T-helper 1 cell treated with Interleukin-12 subunit alpha and Interleukin-12 subunit beta and Interleukin-4 antibody, amounts not matched to agents 30 ng/mL and 1 ng/mL, for 36 hours (primary cell): ENCODE measurements around the gene ZFYVE27. TPM values are rescaled to one million over a fixed set of nuclear protein-coding genes. Genes with fewer than 3 reads are reported as not detected.

Experiments used
- intact Hi-C: fragments of 100-400 bp; cut with micrococcal nuclease; formaldehyde crosslinking; loops from one replicate; pipeline ENCODE4 v1.15.1; 2024
- total RNA-seq: library from RNA; stranded (reverse); gene quantifications from 2 replicates; pipeline ENCODE4 v1.2.3, GENCODE V29; 2022

ZFYVE27 gene
- total RNA-seq, 1 donor from 2014 or later: 33.1 TPM

GRCh38 chr10:97743169-97743943 is 6.4 kb downstream of the ZFYVE27 start:
- intact Hi-C loops: no loop called here

DNA sequence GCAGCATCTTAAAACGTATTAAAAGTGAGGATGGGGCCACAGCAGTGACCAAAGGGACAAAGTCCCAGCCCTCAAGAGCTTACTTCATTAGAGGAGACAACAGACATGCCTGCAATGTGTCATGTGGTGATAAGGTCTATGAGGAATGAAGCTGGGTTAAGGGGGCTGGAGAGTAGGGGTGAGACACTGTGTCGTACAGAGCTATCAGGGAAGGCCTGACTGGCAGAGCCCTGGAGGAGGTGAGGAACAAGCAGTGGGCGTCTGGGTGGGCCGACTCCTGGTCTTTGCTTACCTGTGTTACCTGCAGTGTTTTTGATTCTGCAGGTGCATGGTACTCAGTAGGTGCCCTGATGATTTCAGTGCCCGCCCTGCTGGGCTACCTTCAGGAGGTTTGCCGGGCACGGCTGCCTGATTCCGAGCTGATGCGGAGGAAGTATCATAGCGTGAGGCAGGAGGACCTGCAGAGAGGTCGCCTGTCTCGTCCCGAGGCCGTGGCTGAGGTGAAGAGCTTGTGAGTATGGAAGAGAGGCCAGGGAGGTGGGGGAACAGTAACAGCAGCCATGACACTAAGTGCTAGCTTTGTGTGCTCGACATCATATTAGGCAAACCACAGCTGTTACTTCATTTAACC is 7.6 kb downstream of the ZFYVE27 start:
- intact Hi-C loops: no loop called here

GRCh38 chr10:97747573-97747972 is 10.6 kb downstream of the ZFYVE27 start:
- intact Hi-C loops: no loop called here

DNA sequence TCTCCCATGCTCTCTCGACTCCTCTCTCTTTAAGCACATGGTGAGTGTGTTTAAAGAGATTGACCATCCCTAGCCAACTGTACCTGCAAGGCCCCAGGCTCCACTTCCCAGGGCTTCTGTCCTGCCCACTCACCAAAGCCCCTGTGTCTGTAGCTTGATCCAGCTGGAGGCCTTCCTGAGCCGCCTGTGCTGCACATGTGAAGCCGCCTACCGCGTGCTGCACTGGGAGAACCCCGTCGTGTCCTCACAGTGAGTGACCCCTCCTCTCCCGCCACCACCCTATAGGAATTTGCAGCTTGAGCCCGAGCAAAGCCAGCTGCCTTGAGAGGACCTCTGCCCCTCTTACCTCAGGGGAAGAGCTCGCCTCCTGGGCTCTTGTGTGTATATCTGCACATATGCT is 11.2 kb downstream of the ZFYVE27 start:
- intact Hi-C loops: no loop called here

GRCh38 chr10:97752956-97753355 is 16.0 kb downstream of the ZFYVE27 start:
- intact Hi-C loops: no loop called here

DNA sequence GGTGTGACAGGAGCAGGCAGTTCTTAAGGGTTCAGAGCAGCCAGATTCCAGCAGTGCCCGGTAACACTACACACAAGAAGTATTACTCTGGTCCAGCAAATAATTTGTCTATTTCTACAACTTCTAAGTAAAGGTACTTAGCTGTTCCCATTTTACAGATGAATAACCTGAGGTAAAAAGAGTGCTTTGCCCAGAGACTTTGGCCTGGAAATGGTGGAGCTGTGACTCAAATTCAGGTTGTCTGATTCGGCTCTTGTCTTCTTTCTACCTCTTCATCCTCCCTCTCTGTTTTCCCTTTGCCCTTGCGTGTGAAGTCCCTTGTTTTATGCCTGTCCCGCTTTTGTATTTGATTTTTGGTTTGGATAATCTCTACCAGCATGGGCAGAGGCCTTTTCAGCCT is 17.8 kb downstream of the ZFYVE27 start:
- intact Hi-C loops: loop anchor here (5.0 kb wide), 1 partner anchor 273 kb away; no protein-coding TSS in a partner anchor

DNA sequence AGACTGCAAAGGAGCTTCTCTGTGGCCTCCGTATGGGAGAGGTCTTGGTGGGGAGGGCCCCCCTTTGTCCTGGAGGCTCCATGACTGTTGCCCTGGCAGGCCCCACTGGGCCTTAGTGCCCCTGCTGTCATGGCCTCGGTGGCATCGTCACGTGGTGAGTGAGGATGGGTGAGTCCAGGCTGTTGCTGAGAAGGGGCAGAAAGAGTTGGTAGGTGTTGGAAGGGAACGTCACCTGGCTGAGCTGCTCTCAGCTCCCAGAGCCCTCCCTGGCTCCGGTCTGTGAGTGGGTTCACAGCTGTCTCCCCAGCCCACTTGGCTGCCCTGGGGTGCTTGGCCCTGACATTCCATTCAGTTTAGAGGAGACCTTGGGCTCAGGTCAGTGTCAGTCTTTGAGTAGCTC is 18.8 kb downstream of the ZFYVE27 start:
- intact Hi-C loops: loop anchor here (5.0 kb wide), 1 partner anchor 272 kb away; no protein-coding TSS in a partner anchor

DNA sequence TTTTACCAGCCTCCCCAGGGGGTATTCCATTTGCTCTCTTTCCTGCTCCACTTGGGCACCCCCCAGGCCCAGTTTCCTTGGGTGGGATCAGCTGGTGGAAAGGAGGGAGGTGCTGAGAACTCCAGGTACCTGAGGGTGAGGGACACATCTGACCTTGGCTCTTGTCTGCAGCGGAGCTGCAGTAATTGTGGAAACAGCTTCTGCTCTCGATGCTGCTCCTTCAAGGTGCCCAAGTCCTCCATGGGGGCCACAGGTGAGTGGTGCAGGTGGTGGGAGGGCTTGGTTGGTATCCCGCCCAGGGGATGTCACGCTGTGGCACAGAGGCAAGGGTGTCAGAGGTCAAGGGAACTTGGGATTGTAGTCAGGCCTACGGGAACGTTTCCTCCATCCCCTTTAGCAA is 20.5 kb downstream of the ZFYVE27 start:
- intact Hi-C loops: loop anchor here (5.0 kb wide), 1 partner anchor 270 kb away; no protein-coding TSS in a partner anchor

GRCh38 chr10:97759158-97759887 is 22.4 kb downstream of the ZFYVE27 start:
- intact Hi-C loops: loop anchor here (1.0 to 5.0 kb wide), 2 partner anchors 110 to 268 kb away; no protein-coding TSS in a partner anchor

- intact Hi-C loops: loop anchor here (1.0 to 5.0 kb wide), 2 partner anchors 109 to 267 kb away; no protein-coding TSS in a partner anchor
Measured at GRCh38 chr10:97759946-97760345, 23.0 kb downstream of the ZFYVE27 start.

- intact Hi-C loops: no loop called here
Measured at GRCh38 chr10:97760461-97761257, 23.7 kb downstream of the ZFYVE27 start.

DNA sequence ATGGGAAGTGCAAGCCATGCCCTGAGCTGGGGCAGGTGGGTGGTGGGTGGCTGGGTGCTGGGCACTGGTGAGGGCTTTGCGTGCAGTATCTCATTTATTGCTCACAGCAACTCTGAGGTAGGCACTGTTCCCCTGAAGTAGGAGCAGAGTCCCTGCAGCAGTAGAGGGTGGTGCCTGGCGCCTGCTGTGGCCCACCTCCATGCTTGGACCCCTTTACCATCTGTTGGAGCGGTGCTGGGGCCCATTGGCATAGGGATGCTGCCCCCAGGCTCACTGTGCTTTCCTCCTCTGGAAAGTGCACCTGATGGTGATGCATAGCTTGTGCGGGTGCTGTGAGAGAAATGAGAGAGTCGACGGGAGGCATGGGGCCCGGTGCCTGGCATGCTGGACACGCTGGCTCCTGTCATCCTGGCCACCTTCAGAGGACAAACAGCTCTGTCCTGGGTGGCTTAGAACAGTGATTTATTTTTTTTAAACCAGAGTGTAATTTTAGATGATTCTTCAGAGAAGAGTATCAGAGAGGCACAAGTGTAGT is 24.5 kb downstream of the ZFYVE27 start:
- intact Hi-C loops: no loop called here

DNA sequence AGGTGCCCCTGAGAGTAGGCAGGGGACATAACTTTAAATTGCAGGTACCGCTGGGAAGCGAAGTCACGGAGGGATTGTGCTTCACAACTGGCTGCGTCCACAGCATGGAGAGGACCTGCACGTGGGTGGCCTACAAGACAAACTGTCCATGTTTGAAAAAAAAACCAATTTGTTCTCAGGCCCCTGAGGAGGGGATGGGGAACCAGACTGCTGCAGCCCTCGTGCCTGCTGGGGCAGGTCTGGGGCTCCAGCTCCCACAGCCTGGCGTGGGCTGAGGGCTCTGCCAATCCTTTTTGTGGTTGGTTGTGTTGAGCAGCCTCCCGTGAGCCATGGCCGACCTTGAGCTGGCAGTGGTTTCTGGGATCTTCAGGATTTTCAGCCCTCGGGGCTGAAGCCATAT is 25.1 kb downstream of the ZFYVE27 start:
- intact Hi-C loops: no loop called here

DNA sequence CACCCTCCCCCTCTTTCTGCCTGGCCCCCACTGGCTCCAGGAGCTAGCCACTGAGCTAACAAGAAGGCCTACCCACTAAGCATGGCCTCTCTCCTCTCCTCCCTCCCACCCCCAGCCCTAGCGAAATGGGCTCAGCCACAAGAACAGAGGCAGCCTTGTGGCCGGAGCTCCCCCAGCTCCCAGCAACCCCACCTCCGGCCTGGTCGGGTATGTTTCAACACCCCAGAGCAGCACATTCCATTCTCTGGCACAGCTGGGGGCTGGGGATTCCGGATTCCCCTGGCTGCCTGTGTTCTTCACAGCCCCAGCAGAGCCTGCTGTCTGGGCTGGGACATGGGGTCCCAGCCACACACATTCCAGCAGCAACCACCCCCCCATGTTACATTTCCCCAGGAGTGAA is 25.9 kb downstream of the ZFYVE27 start:
- intact Hi-C loops: no loop called here

GRCh38 chr10:97763411-97763810 is 26.5 kb downstream of the ZFYVE27 start:
- intact Hi-C loops: no loop called here

GRCh38 chr10:97763947-97764346 is 27.0 kb downstream of the ZFYVE27 start:
- intact Hi-C loops: no loop called here

GRCh38 chr10:97764519-97764931 is 27.6 kb downstream of the ZFYVE27 start:
- intact Hi-C loops: no loop called here

DNA sequence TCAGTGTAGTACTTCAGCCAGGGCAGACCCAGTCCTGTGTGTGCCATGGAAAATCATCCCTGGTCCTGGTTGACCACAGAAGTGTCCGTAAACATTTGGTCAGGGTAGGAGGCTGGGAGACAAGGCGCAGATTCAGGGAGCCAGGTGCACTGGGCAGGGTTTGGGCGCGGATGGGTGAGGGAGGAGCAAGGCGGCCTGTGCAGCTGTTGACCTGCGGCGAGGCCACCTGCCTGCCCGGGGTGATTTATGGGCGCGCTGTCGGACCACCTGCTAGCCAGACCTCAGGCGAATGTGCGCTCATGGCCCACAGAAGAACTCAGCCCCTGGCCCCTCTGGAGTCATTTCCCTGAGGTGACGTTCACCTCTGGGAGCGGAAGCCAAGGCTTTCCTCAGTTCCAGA is 28.3 kb downstream of the ZFYVE27 start:
- intact Hi-C loops: no loop called here

GRCh38 chr10:97766106-97766810 is 29.3 kb downstream of the ZFYVE27 start:
- intact Hi-C loops: no loop called here
